Trophoblast cell (in vitro differentiated cells and primary cell): Measurements from ENCODE around the gene MYEOV.

Experiments used
- DNase-seq, 2 donors: peaks; one replicate each; pipeline ENCODE4 v3.0.0-alpha.2; 2016
- H2AFZ ChIP-seq: 2 replicates; pipeline ENCODE4 v1.6.1; 2013; ENCODE audit warnings: low read length, moderate library complexity, mild to moderate bottlenecking; ENCODE audit not compliant: insufficient read depth, poor library complexity
- H2AK5ac ChIP-seq: 2 replicates; pipeline ENCODE4 v1.6.1; 2013; ENCODE audit warnings: mild to moderate bottlenecking, low read length
- H2BK120ac ChIP-seq: 2 replicates; pipeline ENCODE4 v1.6.1; 2013; ENCODE audit warnings: low read length, mild to moderate bottlenecking, moderate library complexity; ENCODE audit not compliant: insufficient read depth, poor library complexity
- H2BK12ac ChIP-seq: 2 replicates; pipeline ENCODE4 v1.6.1; 2013; ENCODE audit warnings: mild to moderate bottlenecking, low read length, moderate library complexity
- H2BK5ac ChIP-seq: 2 replicates; pipeline ENCODE4 v1.6.1; 2013; ENCODE audit warnings: low read length, low read depth, moderate library complexity, mild to moderate bottlenecking; ENCODE audit not compliant: poor library complexity
- H3K14ac ChIP-seq: 2 replicates; pipeline ENCODE4 v1.6.1; 2013; ENCODE audit warnings: mild to moderate bottlenecking, low read length
- H3K18ac ChIP-seq: 2 replicates; pipeline ENCODE4 v1.6.1; 2013; ENCODE audit warnings: mild to moderate bottlenecking, low read length
- H3K23ac ChIP-seq: 2 replicates; pipeline ENCODE4 v1.6.1; 2013; ENCODE audit warnings: low read length
- H3K27ac ChIP-seq: 2 replicates; pipeline ENCODE4 v1.5.1; 2013; ENCODE audit warnings: low read depth, mild to moderate bottlenecking, inconsistent platforms, low read length, moderate library complexity
- H3K27me3 ChIP-seq: 2 replicates; pipeline ENCODE4 v1.6.1; 2013; ENCODE audit warnings: inconsistent platforms, mild to moderate bottlenecking, low read length, moderate library complexity; ENCODE audit not compliant: insufficient read depth
- H3K36me3 ChIP-seq, 2 experiments: 1 replicate in 1 of 2; 2 replicates in 1 of 2; pipeline ENCODE4 v1.6.1; 2013; ENCODE audit warnings: low read length in 2 of 2, mild to moderate bottlenecking in 2 of 2, moderate library complexity in 1 of 2; ENCODE audit not compliant: insufficient read depth in 2 of 2, control insufficient read depth in 1 of 2
- H3K4ac ChIP-seq: 2 replicates; pipeline ENCODE4 v1.6.1; 2013; ENCODE audit warnings: low read depth, mild to moderate bottlenecking, low read length, moderate library complexity
- H3K4me1 ChIP-seq, 2 experiments: 1 replicate in 1 of 2; 2 replicates in 1 of 2; pipeline ENCODE4 v1.6.1; 2013; ENCODE audit warnings: low read length in 2 of 2, mild to moderate bottlenecking in 2 of 2, moderate library complexity in 1 of 2; ENCODE audit not compliant: insufficient read depth in 2 of 2, control insufficient read depth in 1 of 2
- H3K4me2 ChIP-seq: 2 replicates; pipeline ENCODE4 v1.6.1; 2013; ENCODE audit warnings: inconsistent platforms, mild to moderate bottlenecking, low read length, moderate library complexity
- H3K4me3 ChIP-seq: 2 replicates; pipeline ENCODE4 v1.5.1; 2013; ENCODE audit warnings: mild to moderate bottlenecking, low read depth, low read length, inconsistent platforms
- H3K79me1 ChIP-seq: one replicate; pipeline ENCODE4 v1.6.1; 2013; ENCODE audit warnings: low read length
- H3K79me2 ChIP-seq: 2 replicates; pipeline ENCODE4 v1.6.1; 2013; ENCODE audit warnings: low read length, mild to moderate bottlenecking; ENCODE audit not compliant: control insufficient read depth, insufficient read depth, poor library complexity
- H3K9ac ChIP-seq: 2 replicates; pipeline ENCODE4 v1.6.1; 2013; ENCODE audit warnings: mild to moderate bottlenecking, low read length
- H3K9me3 ChIP-seq: 2 replicates; pipeline ENCODE4 v1.6.1; 2013; ENCODE audit warnings: low read depth, mild to moderate bottlenecking, control low read depth, inconsistent platforms, low read length; ENCODE audit not compliant: insufficient read depth
- H4K12ac ChIP-seq: 2 replicates; pipeline ENCODE4 v1.6.1; 2013; ENCODE audit warnings: low read depth, mild to moderate bottlenecking, low read length, moderate library complexity
- H4K8ac ChIP-seq: 2 replicates; pipeline ENCODE4 v1.6.1; 2013; ENCODE audit warnings: low read depth, mild to moderate bottlenecking, low read length, moderate library complexity
- H4K91ac ChIP-seq: one replicate; pipeline ENCODE4 v1.6.1; 2013; ENCODE audit warnings: low read depth, mild to moderate bottlenecking, low read length, moderate library complexity
- WGBS: extraction: QIAGEN DNeasy Blood & Tissue Kit; methylation state at CpG from one replicate; pipeline ENCODE4 v1.1.7; 2013; ENCODE audit warnings: missing lambda C conversion rate; ENCODE audit not compliant: insufficient read length, insufficient coverage; ENCODE audit errors: extremely low coverage; 5-methylcytosine and 5-hydroxymethylcytosine counted together

MYEOV gene

GRCh38 chr11:69263736-69264052 is 30.3 kb upstream of the MYEOV start:
- H3K14ac ChIP-seq, result no peak overlapping the region
- H3K9ac ChIP-seq, result no peak overlapping the region
- H3K4ac ChIP-seq, result no peak overlapping the region
- no peak overlapping the region for H3K23ac ChIP-seq
- H2BK120ac ChIP-seq, result no peak overlapping the region
- no peak overlapping the region for H3K4me2 ChIP-seq
- no peak overlapping the region for H4K12ac ChIP-seq
- H3K9me3 ChIP-seq, result peaks cover 4% of the 10 kb centered on the region
- no peaks in the 10 kb centered on the region for H3K79me1 ChIP-seq
- H3K27ac ChIP-seq, result no peak overlapping the region
- H3K79me2 ChIP-seq, result no peaks in the 10 kb centered on the region
- DNase-seq, result no peak
- no peak overlapping the region for H4K8ac ChIP-seq
- H2BK12ac ChIP-seq, result no peak overlapping the region
- H3K36me3 ChIP-seq, result no peaks in the 10 kb centered on the region
- H3K18ac ChIP-seq, result no peak overlapping the region
- H3K27me3 ChIP-seq, result no peaks in the 10 kb centered on the region
- no peak overlapping the region for H3K4me3 ChIP-seq
- no peak overlapping the region for H2AFZ ChIP-seq
- H2AK5ac ChIP-seq, result no peak overlapping the region
- WGBS, result no CpG with 5 or more reads among the region's 3 CpGs
- no peaks in the 10 kb centered on the region for H3K4me1 ChIP-seq
- no peak overlapping the region for H2BK5ac ChIP-seq
- H4K91ac ChIP-seq, result no peak overlapping the region

- WGBS, result no CpG with 5 or more reads among the region's 4 CpGs
Measured at GRCh38 chr11:69264486-69264885, 29.5 kb upstream of the MYEOV start.

GRCh38 chr11:69265210-69265609 is 28.7 kb upstream of the MYEOV start:
- Histone ChIP-seq H2BK5ac (no peak overlapping the region), H4K8ac (no peak overlapping the region), H2AFZ (no peak overlapping the region), H3K79me1 (no peaks in the 10 kb centered on the region), H3K14ac (no peak overlapping the region), H3K27ac (no peak overlapping the region), H4K91ac (no peak overlapping the region), H3K36me3 (no peaks in the 10 kb centered on the region), H3K9ac (no peak overlapping the region), H2BK120ac (no peak overlapping the region), H4K12ac (no peak overlapping the region), H3K18ac (no peak overlapping the region), H3K79me2 (no peaks in the 10 kb centered on the region), H3K4me1 (no peaks in the 10 kb centered on the region), H3K27me3 (no peaks in the 10 kb centered on the region), H3K4me3 (no peak overlapping the region), H3K4ac (no peak overlapping the region), H2BK12ac (no peak overlapping the region), H2AK5ac (no peak overlapping the region), H3K4me2 (no peak overlapping the region), H3K9me3 (peaks cover 4% of the 10 kb centered on the region), H3K23ac (no peak overlapping the region)
- WGBS, result no CpG with 5 or more reads among the region's 6 CpGs
- no peak for DNase-seq

More at GRCh38 chr11:69264486-69264885, 29.5 kb upstream of the MYEOV start:
- Histone ChIP-seq H3K4me1 (no peaks in the 10 kb centered on the region), H3K4me2 (no peak overlapping the region), H4K8ac (no peak overlapping the region), H3K36me3 (no peaks in the 10 kb centered on the region), H2AFZ (no peak overlapping the region), H3K14ac (no peak overlapping the region), H2BK120ac (no peak overlapping the region), H2BK5ac (no peak overlapping the region), H3K4me3 (no peak overlapping the region), H3K18ac (no peak overlapping the region), H4K91ac (no peak overlapping the region), H3K4ac (no peak overlapping the region), H3K27ac (no peak overlapping the region), H2BK12ac (no peak overlapping the region), H3K79me2 (no peaks in the 10 kb centered on the region), H3K27me3 (no peaks in the 10 kb centered on the region), H3K79me1 (no peaks in the 10 kb centered on the region), H4K12ac (no peak overlapping the region), H3K23ac (no peak overlapping the region), H2AK5ac (no peak overlapping the region), H3K9ac (no peak overlapping the region), H3K9me3 (peaks cover 4% of the 10 kb centered on the region)
- DNase-seq, result no peak

GRCh38 chr11:69265911-69266510 is 27.9 kb upstream of the MYEOV start:
- Histone ChIP-seq H4K12ac (no peak overlapping the region), H3K4me3 (no peak overlapping the region), H3K4me1 (no peaks in the 10 kb centered on the region), H3K27me3 (no peaks in the 10 kb centered on the region), H3K36me3 (no peaks in the 10 kb centered on the region), H2BK12ac (no peak overlapping the region), H3K4me2 (no peak overlapping the region), H3K79me2 (no peaks in the 10 kb centered on the region), H3K27ac (no peak overlapping the region), H4K91ac (no peak overlapping the region), H3K9me3 (peaks cover 4% of the 10 kb centered on the region), H3K9ac (no peak overlapping the region), H2BK120ac (no peak overlapping the region), H2BK5ac (no peak overlapping the region), H3K18ac (no peak overlapping the region), H2AFZ (no peak overlapping the region), H3K79me1 (no peaks in the 10 kb centered on the region), H3K14ac (no peak overlapping the region), H2AK5ac (no peak overlapping the region), H3K23ac (no peak overlapping the region), H4K8ac (no peak overlapping the region), H3K4ac (no peak overlapping the region)
- DNase-seq, result no peak
- no CpG with 5 or more reads among the region's 11 CpGs for WGBS
